ENCODE measurements around the gene AGAP2.

The AGAP2 gene

GRCh38 chr12:57751788-57752667, 13.5 kb upstream of the AGAP2 start, which contains the start of gene CDK4:
Gene CDK4, minus strand, starts transcription at chr12:57752310. Its CDS starts 593 bp downstream, at chr12:57751717.
- peak; percentile 98 for DNase-seq

GRCh38 chr12:57751432-57751787, 12.9 kb upstream of the AGAP2 start:
- DNase-seq: no peak

- no peak for DNase-seq
Measured at GRCh38 chr12:57750561-57751431, 12.3 kb upstream of the AGAP2 start.

DNA sequence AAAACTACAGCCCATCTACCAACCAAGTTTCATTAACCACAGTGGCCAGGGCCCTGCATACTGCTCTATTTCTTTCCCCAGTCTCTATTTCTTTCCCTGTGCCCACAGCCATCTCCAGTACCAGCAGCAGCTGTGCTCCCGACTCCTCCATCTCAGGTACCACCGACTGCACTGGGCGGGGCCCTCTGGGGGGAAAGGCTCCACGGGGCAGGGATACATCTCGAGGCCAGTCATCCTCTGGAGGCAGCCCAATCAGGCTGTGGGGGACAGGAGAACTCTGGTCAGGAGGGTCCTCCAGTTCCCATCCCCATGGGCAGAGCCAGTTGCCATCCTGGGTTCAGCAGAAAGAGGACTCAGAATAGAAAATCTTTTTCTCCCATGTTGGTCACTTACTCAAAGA, 10.5 kb upstream of the AGAP2 start:
- DNase-seq: no peak

- no peak for DNase-seq
Measured at GRCh38 chr12:57746025-57746424, 7.5 kb upstream of the AGAP2 start.

DNA sequence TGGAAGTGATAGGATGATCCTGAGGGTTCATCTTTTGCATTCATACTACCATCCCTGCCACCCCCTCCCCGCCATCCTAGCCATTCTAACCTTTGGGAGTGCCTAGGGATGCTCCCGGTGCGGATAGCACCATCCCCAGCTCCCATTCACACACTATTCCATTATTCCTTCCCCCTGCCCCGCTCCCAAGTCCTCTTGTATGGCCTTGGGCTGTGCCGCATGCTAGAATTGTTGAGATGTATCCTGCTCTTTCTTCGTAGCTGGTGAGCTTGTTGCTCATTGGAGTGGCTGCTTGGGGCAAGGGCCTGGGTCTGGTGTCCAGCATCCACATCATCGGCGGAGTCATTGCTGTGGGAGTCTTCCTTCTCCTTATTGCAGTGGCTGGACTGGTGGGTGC, 6.9 kb upstream of the AGAP2 start:
- no peak for DNase-seq

- peak; percentile 85 for DNase-seq
Measured at GRCh38 chr12:57744777-57745484, 6.4 kb upstream of the AGAP2 start, which contains the start of gene TSPAN31. Gene TSPAN31, plus strand, starts transcription at chr12:57745039. Its CDS starts 116 bp downstream, at chr12:57745155.

GRCh38 chr12:57744194-57744776, 5.7 kb upstream of the AGAP2 start:
- DNase-seq: peak; percentile 52

GRCh38 chr12:57743769-57744168, 5.2 kb upstream of the AGAP2 start:
- DNase-seq: no peak

DNA sequence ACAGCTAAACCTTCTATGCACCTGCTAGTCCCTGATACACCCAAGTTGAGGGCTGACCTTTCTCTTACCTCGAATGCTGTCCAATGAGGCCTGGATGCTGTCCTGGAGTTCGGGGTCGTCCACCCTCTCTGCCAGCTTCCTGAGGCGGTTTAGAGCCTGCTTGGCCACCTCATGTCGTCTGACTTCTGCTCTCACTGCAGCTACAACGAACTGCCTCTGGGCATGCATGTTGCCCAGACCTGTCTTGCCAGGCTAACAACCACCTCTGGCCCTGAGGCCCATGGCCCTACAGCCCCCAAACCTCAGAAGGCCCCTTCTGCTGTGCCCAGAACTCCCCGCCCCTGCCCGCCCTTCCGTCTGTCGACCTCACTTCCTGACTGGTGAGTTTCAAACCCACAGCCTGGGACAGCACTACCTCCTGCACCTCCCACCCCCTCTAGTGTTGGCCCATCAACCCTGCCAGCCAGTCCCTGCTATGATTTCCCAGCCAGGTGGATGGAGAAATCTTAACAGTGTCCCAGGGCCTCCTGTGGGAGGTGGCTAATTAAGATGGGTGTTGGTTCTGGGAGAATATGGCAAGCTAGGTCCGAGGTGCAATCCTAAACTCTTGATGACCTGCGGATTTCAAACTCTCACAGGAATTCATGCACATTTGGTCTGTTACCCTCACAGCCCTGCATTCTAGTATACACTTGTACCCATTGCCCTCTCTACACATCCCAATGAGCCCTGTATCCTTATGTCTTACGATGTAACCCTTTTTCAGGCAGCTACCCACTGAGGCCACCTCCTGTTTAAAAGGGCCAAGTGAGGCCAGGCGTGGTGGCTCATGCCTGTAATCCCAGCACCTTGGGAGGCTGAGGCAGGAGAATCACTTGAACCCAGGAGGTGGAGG, 3.5 kb upstream of the AGAP2 start:
- DNase-seq: peak; percentile 65

- DNase-seq: no peak
Measured at GRCh38 chr12:57741413-57741789, 2.9 kb upstream of the AGAP2 start.

DNA sequence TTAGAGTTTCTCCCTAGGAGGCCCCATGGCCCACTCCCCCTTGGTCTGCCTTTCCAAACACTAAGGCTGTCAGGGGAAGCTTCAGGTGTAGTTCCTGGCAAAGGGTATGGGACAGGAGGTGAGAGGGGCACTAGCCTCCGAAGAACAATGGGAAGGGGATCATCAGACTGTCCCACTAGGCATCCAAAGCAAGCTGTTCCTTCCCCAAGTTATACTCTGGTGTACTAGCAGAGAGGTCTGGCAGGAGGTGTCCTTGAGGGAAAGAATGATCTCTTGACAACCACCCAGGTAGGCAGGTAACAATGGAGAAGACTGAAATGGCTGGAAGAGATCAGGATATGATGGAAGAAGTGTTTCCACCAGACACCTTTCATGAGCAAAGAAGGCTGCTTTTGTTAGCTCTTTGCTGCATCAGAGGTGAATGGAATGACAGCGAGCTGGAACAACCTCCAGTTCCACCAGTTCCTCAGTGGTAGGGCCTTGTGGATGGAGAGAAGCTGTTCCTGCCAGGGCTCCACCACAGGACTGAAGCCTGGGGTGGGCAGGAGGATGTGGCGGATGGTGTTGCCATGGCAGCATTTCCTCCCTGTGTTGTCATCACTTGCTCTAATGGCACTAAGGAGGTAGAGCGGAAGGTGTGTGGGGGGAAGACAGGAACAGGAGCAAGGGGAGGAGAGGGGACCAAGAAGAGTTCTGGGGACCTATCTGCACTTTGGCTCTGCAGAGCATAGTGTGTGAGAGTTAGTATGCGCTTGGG, 2.3 kb upstream of the AGAP2 start:
- peak; percentile 54 for DNase-seq

DNA sequence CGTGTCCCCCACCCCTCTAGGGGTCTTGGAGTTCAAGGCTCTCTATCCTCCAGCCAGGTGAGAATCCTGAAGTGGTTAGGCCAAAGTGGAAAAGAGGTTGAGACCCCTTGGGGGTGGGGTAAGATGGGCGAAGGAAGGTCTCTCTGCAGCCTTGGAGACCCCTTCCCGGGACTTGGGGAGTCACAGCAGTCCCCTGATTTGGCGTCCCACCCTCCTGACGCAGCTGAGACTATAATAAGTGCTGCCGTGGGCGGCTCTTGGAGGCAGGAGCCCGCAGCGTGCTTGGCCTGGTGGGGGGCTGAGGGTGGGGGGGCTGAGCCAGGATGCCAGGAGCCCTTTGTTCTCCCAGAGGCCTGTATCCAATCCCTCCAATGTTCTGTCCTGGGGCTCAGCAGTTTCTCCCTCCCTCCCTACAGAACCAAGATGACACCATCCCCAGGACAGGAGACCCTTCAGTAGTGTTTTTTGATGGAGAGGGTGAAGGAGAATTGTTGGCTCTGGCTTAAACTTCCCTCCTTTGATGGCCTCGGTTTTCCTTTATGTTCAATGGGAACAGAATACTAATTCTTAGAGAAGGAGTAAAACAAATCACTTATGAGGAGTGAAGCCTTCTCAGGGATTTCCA, 1.5 kb upstream of the AGAP2 start:
- DNase-seq: no peak

GRCh38 chr12:57739387-57739786, 845 bp upstream of the AGAP2 start:
- DNase-seq: no peak

DNA sequence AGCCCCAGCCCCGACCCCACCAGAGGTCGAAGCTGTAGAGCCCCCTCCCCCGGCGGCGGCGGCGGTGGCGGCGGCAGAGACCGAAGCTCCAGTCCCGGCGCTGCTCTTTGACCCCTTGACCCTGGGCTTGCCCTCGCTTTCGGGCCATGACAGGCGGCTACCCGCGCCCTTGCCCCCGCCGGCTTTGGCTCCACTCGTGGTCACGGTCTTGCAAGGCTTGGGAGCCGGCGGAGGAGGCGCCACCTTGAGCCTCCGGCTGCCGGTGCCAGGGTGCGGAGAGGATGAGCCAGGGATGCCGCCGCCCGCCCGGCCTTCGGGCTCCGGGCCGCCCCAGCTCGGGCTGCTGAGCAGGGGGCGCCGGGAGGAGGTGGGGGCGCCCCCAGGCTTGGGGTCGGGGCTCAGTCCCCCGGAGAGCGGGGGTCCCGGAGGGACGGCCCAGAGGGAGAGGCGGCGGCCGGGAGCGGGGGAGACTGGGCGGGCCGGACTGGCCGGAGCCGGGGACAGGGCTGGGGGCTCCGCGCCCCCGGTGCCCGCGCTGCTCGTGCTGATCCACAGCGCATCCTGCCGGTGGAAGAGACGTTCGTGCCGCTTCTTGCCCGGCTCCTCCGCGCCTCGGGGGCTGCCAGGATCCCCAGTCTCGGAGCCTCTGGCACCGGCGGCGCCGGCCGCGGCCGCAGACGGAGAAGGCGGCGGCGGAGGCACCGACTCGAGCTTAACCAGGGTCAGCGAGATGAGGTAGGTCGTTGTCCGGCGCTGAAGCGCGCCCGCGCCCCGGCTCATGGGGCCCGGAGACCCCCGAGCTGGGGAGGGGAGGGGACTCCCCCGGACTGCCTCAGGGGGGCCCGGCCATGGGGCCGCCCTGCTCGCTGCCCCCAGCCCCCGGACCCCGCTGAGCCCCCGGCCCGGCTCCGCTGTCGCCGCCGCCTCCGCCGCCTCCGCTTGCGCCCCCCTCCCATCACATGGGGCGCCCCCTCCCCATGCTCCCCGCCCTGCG, 778 bp downstream of the AGAP2 start:
- no peak for DNase-seq

GRCh38 chr12:57736741-57737466, 1.6 kb downstream of the AGAP2 start:
- DNase-seq: no peak

GRCh38 chr12:57735952-57736740, 2.4 kb downstream of the AGAP2 start:
- no peak for DNase-seq
